IMR-90 (cell line): ENCODE measurements around the gene NUCB2. TPM values are rescaled to one million over a fixed set of nuclear protein-coding genes. Genes with fewer than 3 reads are reported as not detected.

ENCODE experiments used
- ATAC-seq: fragments of 200-7000 bp; cut with Tn5 transposase; 2 replicates; pipeline ENCODE4 v1.9.1; 2020; ENCODE audit warnings: low read depth, mild to moderate bottlenecking, moderate library complexity
- BruUV-seq: library from RNA; stranded (reverse); fragments of 400-500 nt; replicated peaks from 2 replicates; lab custom pipeline; 2021; lab: Mats Ljungman, UMichigan
- CTCF ChIA-PET: fragments of 300-600 bp; formaldehyde crosslinking; extraction: SDS; loops from one replicate; lab custom pipeline; 2021; ENCODE audit warnings: antibody characterized with exemption; lab: Yijun Ruan, JAX
- POLR2A ChIA-PET: fragments of 300-600 bp; sonication (Branson Sonifier 250); formaldehyde crosslinking; loops from one replicate; lab custom pipeline; 2022; ENCODE audit warnings: antibody characterized with exemption; ENCODE audit not compliant: unreplicated experiment; lab: Charles Lee
- DNase-seq: peaks from one replicate; pipeline ENCODE4 v3.0.0; 2013
- H2AFZ ChIP-seq: replicated peaks from 2 replicates; pipeline ENCODE3; 2013; ENCODE audit warnings: low read length, mild to moderate bottlenecking; ENCODE audit not compliant: poor library complexity
- H2AK5ac ChIP-seq: 2 replicates; pipeline ENCODE4 v1.6.1; 2013; ENCODE audit warnings: low read depth, low read length, inconsistent platforms
- H2AK9ac ChIP-seq: replicated peaks from 2 replicates; pipeline ENCODE3; 2013; ENCODE audit warnings: mild to moderate bottlenecking, low read depth, low read length, moderate library complexity; ENCODE audit not compliant: poor library complexity
- H2BK120ac ChIP-seq: 2 replicates; pipeline ENCODE4 v1.6.1; 2013; ENCODE audit warnings: low read depth, low read length, inconsistent platforms
- H2BK15ac ChIP-seq: 3 replicates; pipeline ENCODE4 v1.6.1; 2013; ENCODE audit warnings: low read depth, low read length, inconsistent platforms
- H2BK20ac ChIP-seq: 2 replicates; pipeline ENCODE4 v1.6.1; 2013; ENCODE audit warnings: low read depth, mild to moderate bottlenecking, inconsistent platforms, low read length, moderate library complexity
- H2BK5ac ChIP-seq: 2 replicates; pipeline ENCODE4 v1.6.1; 2013; ENCODE audit warnings: mild to moderate bottlenecking, low read depth, low read length, inconsistent platforms; ENCODE audit not compliant: poor library complexity, severe bottlenecking
- H3K14ac ChIP-seq: replicated peaks from 2 replicates; pipeline ENCODE4 v1.6.1; 2013; ENCODE audit warnings: low read depth, low read length, inconsistent platforms
- H3K18ac ChIP-seq: 2 replicates; pipeline ENCODE4 v1.6.1; 2013; ENCODE audit warnings: low read depth, low read length, control low read depth
- H3K23ac ChIP-seq: 2 replicates; pipeline ENCODE4 v1.6.1; 2013; ENCODE audit warnings: low read depth, low read length, inconsistent platforms
- H3K27ac ChIP-seq: 2 replicates; pipeline ENCODE4 v1.5.1; 2013; ENCODE audit warnings: mild to moderate bottlenecking, control low read depth, low read length; ENCODE audit not compliant: insufficient read depth
- H3K27me3 ChIP-seq: 2 replicates; pipeline ENCODE4 v1.6.1; 2013; ENCODE audit warnings: low read length; ENCODE audit not compliant: control insufficient read depth, insufficient read depth
- H3K36me3 ChIP-seq: 2 replicates; pipeline ENCODE4 v1.6.1; 2013; ENCODE audit warnings: low read length, mixed read lengths; ENCODE audit not compliant: control insufficient read depth, insufficient read depth
- H3K4ac ChIP-seq: 2 replicates; pipeline ENCODE4 v1.6.1; 2013; ENCODE audit warnings: low read depth, low read length, inconsistent platforms
- H3K4me1 ChIP-seq: 2 replicates; pipeline ENCODE4 v1.6.1; 2013; ENCODE audit warnings: low read length, mixed read lengths; ENCODE audit not compliant: control insufficient read depth, insufficient read depth
- H3K4me2 ChIP-seq: 2 replicates; pipeline ENCODE4 v1.6.1; 2013; ENCODE audit warnings: low read depth, mild to moderate bottlenecking, control low read depth, low read length, moderate library complexity
- H3K4me3 ChIP-seq: 2 replicates; pipeline ENCODE4 v1.5.1; 2013; ENCODE audit warnings: low read depth, mild to moderate bottlenecking, control low read depth, low read length, moderate library complexity; ENCODE audit not compliant: insufficient read depth
- H3K56ac ChIP-seq: 2 replicates; pipeline ENCODE4 v1.6.1; 2013; ENCODE audit warnings: low read length, inconsistent platforms; ENCODE audit not compliant: insufficient read depth; ENCODE audit errors: extremely low read depth
- H3K79me1 ChIP-seq, 2 experiments: 2 replicates each; pipeline ENCODE4 v1.6.1; 2013; ENCODE audit warnings: low read length in 2 of 2, inconsistent platforms in 1 of 2, low read depth in 1 of 2
- H3K9ac ChIP-seq: 2 replicates; pipeline ENCODE4 v1.6.1; 2013; ENCODE audit warnings: low read depth, low read length, control low read depth
- H3K9me1 ChIP-seq: 2 replicates; pipeline ENCODE4 v1.6.1; 2013; ENCODE audit warnings: low read length, inconsistent platforms; ENCODE audit not compliant: insufficient read depth
- H3K9me3 ChIP-seq: 2 replicates; pipeline ENCODE4 v1.6.1; 2013; ENCODE audit warnings: low read length; ENCODE audit not compliant: control insufficient read depth, insufficient read depth
- H4K20me1 ChIP-seq: 2 replicates; pipeline ENCODE4 v1.6.1; 2013; ENCODE audit warnings: low read length, inconsistent platforms; ENCODE audit not compliant: insufficient read depth
- H4K5ac ChIP-seq: 2 replicates; pipeline ENCODE4 v1.6.1; 2013; ENCODE audit warnings: mild to moderate bottlenecking, low read depth, low read length, control low read depth
- H4K8ac ChIP-seq, 2 experiments: 2 replicates each; pipeline ENCODE4 v1.6.1; 2013; ENCODE audit warnings: low read depth in 2 of 2, low read length in 2 of 2, control low read depth in 1 of 2, inconsistent platforms in 1 of 2
- H4K91ac ChIP-seq: 2 replicates; pipeline ENCODE4 v1.6.1; 2013; ENCODE audit warnings: low read depth, low read length, inconsistent platforms; ENCODE audit not compliant: insufficient read depth
- CHD1 ChIP-seq: IDR thresholded peaks from 2 replicates; pipeline ENCODE4 v1.6.1; 2012; ENCODE audit warnings: low read depth, low read length, improper control_type of control experiment
- RCOR1 ChIP-seq: IDR thresholded peaks from 2 replicates; pipeline ENCODE4 v1.6.1; 2012; ENCODE audit warnings: mild to moderate bottlenecking, low read length, improper control_type of control experiment; ENCODE audit not compliant: insufficient replicate concordance
- WGBS, 2 experiments: methylation state at CpG; one replicate each; pipeline versions ENCODE4 v1.1.5 to v1.1.7; 2013; ENCODE audit warnings: missing lambda C conversion rate in 2 of 2; ENCODE audit not compliant: insufficient read length in 1 of 2; ENCODE audit errors: extremely low coverage in 2 of 2; 5-methylcytosine and 5-hydroxymethylcytosine counted together
- dilution Hi-C: fragments of 300-500 bp; cut with HindIII; formaldehyde crosslinking; loops from one replicate; pipeline ENCODE4 v1.14.3; 2018; ENCODE audit warnings: low sequenced_read_pairs; ENCODE audit not compliant: unreplicated experiment
- in situ Hi-C: fragments of 300-500 bp; cut with MboI; formaldehyde crosslinking; loops from 3 replicates; pipeline ENCODE4 v1.14.3; 2019; ENCODE audit warnings: low sequenced_read_pairs, inconsistent platforms, mixed read lengths
- intact Hi-C: fragments of 100-400 bp; cut with micrococcal nuclease; formaldehyde crosslinking; loops from 2 replicates; pipeline ENCODE4 v1.10.0; 2022
- polyA plus RNA-seq, 3 experiments: library from polyadenylated mRNA; depleted of rRNA; stranded (reverse); fragments of >200 nt; gene quantifications; 2 replicates each; pipeline ENCODE4 v1.2.3, GENCODE V29; 2012; ENCODE audit warnings: low replicate concordance in 1 of 3
- total RNA-seq: library from RNA; depleted of rRNA; stranded (reverse); fragments of >200 nt; gene quantifications from 2 replicates; pipeline ENCODE4 v1.2.3, GENCODE V29; 2012

The NUCB2 gene
- total and polyA plus RNA-seq, 2 of the 4 experiments (the other 2 are of a cell fraction) = 52.7 to 55.4 TPM

DNA sequence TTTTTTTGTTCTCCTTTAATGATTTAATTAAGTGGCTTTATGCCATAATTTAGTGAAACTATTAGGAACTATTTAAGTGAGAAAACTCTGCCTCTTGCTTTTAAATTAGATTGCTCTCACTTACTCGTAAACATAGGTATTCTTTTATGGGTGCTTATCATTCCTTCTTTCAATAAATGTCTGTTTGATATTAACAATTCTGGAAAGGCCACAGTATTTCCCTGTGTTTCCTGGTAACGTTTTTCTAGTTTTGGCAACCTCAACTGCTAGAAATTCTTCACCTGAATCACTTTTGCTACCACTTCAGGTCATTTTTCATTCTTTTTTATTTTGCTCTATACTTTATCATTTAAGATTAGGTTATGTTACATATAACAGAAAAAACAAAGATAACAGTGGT is 55.1 kb downstream of the NUCB2 start:
- H3K27ac ChIP-seq = no peak overlapping the region
- in situ Hi-C loops = no loop called here
- TF ChIP-seq CHD1 (no peak), RCOR1 (no peak)
- dilution Hi-C loops = no loop called here
- no peaks in the 10 kb centered on the region for H3K79me1 ChIP-seq
- no peak overlapping the region for H3K14ac ChIP-seq
- POLR2A ChIA-PET = no interaction called here
- H2AK5ac ChIP-seq = no peak overlapping the region
- no peak overlapping the region for H2BK5ac ChIP-seq
- no peak overlapping the region for H2AFZ ChIP-seq
- ATAC-seq = no peak
- no peak overlapping the region for H2BK20ac ChIP-seq
- H4K20me1 ChIP-seq = no peaks in the 10 kb centered on the region
- H3K4me2 ChIP-seq = no peak overlapping the region
- no peak overlapping the region for H3K56ac ChIP-seq
- peaks cover 5% of the 10 kb centered on the region for H3K36me3 ChIP-seq
- no peaks in the 10 kb centered on the region for H3K9me3 ChIP-seq
- H3K23ac ChIP-seq = no peak overlapping the region
- no peaks in the 10 kb centered on the region for H3K4me1 ChIP-seq
- BruUV-seq = no TSS peak
- H3K4me3 ChIP-seq = no peak overlapping the region
- no peaks in the 10 kb centered on the region for H3K27me3 ChIP-seq
- H2AK9ac ChIP-seq = no peak overlapping the region
- CTCF ChIA-PET = no interaction called here
- H4K5ac ChIP-seq = no peak overlapping the region
- DNase-seq = no peak
- no peak overlapping the region for H4K8ac ChIP-seq
- no peak overlapping the region for H2BK120ac ChIP-seq
- no peak overlapping the region for H3K9ac ChIP-seq
- no CpG with 5 or more reads among the region's 2 CpGs for WGBS, 2 experiments
- H2BK15ac ChIP-seq = no peak overlapping the region
- no peaks in the 10 kb centered on the region for H3K9me1 ChIP-seq
- no peak overlapping the region for H3K18ac ChIP-seq
- no peak overlapping the region for H3K4ac ChIP-seq
- no peak overlapping the region for H4K91ac ChIP-seq
- intact Hi-C loops = no loop called here
